MM.1S (cell line): ENCODE measurements around the gene GPN3.
A peak's percentile ranks its signal among the peaks of the same experiment; 100 is the strongest.

Source experiments
- EZH2 ChIP-seq: fragments of 300-600 bp; sonication (generic); optimal IDR thresholded peaks from 2 replicates; pipeline ENCODE3; 2017; ENCODE audit warnings: low read depth, mild to moderate bottlenecking, antibody characterized with exemption, low read length, mixed read lengths
- TF ChIP-seq, protein P1 (sequence below): fragments of 300-600 bp; sonication (generic); IDR thresholded peaks from 2 replicates; pipeline ENCODE4 v1.5.1; 2016; ENCODE audit warnings: antibody characterized with exemption, low read length, mixed read lengths

DNA sequence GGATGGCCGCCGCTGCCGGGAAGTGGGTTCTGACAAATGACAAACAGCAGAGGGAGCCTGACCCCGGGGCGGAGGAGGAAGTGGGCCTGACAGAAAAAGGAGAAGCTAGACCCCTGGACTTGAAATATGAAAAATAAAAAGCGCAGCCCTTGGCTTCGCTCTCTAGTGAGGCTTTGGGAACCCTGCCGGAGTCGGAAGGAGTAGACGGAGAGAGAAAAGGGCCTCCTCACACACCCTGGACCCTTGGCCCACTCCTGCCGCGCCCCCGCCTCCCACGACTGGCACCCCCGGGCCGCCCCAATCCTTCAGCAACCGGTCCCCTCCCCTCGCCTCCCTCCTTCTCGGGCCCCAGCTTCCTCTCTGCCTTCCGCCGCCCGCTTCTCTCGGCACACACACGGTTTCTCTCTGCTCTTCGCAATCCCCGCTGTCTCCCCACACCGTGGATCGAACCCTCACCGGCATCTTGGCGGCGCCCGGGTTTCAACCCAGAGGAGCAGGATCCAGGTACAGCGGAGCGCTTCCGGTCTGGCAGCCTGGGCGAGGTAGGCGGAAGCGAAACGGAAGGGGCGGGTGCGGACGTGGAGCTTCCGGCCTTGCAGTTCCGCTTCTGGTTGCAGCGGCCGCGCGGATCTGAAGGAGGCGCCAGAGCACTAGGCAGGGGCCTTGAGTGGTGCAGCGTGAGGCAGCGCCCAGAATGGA is 18.1 kb downstream of the GPN3 start, which contains the start of gene ARPC3:
- TF ChIP-seq, protein P1, sequence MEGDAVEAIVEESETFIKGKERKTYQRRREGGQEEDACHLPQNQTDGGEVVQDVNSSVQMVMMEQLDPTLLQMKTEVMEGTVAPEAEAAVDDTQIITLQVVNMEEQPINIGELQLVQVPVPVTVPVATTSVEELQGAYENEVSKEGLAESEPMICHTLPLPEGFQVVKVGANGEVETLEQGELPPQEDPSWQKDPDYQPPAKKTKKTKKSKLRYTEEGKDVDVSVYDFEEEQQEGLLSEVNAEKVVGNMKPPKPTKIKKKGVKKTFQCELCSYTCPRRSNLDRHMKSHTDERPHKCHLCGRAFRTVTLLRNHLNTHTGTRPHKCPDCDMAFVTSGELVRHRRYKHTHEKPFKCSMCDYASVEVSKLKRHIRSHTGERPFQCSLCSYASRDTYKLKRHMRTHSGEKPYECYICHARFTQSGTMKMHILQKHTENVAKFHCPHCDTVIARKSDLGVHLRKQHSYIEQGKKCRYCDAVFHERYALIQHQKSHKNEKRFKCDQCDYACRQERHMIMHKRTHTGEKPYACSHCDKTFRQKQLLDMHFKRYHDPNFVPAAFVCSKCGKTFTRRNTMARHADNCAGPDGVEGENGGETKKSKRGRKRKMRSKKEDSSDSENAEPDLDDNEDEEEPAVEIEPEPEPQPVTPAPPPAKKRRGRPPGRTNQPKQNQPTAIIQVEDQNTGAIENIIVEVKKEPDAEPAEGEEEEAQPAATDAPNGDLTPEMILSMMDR, result peak; percentile 65
- TF ChIP-seq EZH2, result no peak
